GM18498 (cell line): ENCODE results near the gene ASTN2.

Experiments used
- ATAC-seq: cut with Tn5 transposase; IDR thresholded peaks from one replicate; pipeline ENCODE4 v1.9.1; 2021; ENCODE audit warnings: mild to moderate bottlenecking, moderate library complexity; ENCODE audit not compliant: unreplicated experiment

Gene ASTN2

DNA sequence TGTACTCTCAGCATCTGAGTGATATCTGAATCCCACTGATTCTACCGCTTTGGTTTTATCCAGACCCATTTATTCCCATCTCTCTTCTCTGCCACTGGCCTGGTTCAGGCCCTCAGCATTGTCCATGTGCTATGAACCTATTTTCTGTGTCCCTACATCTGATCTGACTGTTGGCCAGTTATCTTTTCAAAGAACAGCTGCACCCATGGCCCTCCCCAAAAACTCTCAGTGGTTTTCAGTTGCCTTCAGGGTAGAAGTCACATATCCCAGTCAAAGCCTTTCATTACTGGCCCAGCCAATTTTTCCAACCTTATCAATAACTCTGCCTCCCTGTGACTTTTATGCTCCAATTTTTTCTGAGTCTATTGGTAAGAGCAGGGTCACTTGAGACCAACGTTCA is 430.7 kb downstream of the ASTN2 start:
- no peak for ATAC-seq

- no peak for ATAC-seq
Observed at GRCh38 chr9:116980582-116981120, 434.2 kb downstream of the ASTN2 start.

GRCh38 chr9:116979456-116979855 is 435.4 kb downstream of the ASTN2 start:
- no peak for ATAC-seq

- ATAC-seq: no peak
Observed at GRCh38 chr9:116978155-116978554, 436.7 kb downstream of the ASTN2 start.

DNA sequence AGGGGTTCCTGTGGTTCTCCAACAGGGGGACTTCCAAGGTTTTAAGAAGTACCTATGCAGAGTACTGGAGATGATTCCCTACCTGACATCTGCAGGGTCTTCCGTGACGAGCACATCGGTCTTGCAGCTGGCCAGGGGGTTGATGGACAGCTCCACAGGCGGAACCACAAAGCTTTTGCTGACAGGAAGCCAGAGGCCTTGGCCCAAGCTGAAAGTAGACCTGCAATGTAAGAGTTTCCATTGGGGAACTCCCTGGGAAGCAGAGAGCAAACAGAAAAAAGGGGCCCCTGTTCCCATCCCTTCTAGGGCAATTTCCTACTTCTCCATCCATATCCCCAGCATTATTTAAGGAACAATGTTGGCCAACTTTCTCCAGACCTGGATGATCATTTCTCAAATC is 439.7 kb downstream of the ASTN2 start:
- ATAC-seq: no peak

- no peak for ATAC-seq
Observed at GRCh38 chr9:116966199-116966598, 448.7 kb downstream of the ASTN2 start.

DNA sequence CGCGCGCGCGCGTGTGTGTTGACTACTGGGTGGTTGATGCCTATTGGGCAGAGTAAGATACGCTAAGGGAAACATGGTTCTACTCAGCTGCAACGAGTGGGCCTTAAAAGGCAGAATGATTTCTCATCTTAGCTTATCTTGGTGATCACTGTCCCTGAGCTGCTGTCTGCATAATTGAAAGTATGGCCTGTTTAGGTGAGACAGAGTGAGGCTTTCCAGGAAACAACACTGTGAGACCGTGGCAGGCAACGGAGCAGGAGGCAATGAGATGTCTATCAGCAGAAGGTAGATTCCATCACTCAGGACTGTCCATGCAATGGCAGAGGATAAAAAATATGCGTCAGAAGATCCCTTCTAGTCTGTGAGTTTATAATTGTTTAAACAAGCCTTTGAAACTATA is 450.6 kb downstream of the ASTN2 start:
- no peak for ATAC-seq

- ATAC-seq: peak; percentile 64
Observed at GRCh38 chr9:116959809-116960208, 455.0 kb downstream of the ASTN2 start.

- ATAC-seq: no peak
Observed at GRCh38 chr9:116958881-116959280, 456.0 kb downstream of the ASTN2 start.

DNA sequence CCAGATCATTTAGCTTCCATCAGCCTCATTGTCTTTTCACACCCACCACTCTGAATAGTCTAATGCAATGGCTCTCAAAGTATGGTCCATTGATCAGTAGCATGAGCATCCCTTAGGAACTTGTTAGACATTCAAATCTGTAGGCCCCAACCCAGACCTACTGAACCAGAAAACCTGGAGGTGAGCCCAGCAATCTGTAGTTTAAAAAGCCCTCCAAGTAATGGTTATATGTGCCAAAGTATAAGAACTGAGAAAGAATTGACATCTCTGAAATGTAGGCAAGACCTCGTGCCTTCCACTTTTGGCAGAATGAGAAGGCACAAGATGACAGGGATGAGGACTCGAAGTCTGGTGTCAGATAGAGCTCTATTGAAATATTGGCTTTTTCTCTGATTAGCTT is 460.1 kb downstream of the ASTN2 start:
- no peak for ATAC-seq

GRCh38 chr9:116953271-116953670 is 461.6 kb downstream of the ASTN2 start:
- no peak for ATAC-seq

GRCh38 chr9:116952436-116952810 is 462.4 kb downstream of the ASTN2 start:
- no peak for ATAC-seq

GRCh38 chr9:116951588-116952435 is 463.0 kb downstream of the ASTN2 start:
- peak; percentile 84 for ATAC-seq

GRCh38 chr9:116945817-116946216 is 469.0 kb downstream of the ASTN2 start:
- peak; percentile 50 for ATAC-seq

GRCh38 chr9:116944714-116945534 is 469.9 kb downstream of the ASTN2 start:
- no peak for ATAC-seq

GRCh38 chr9:116943970-116944369 is 470.9 kb downstream of the ASTN2 start:
- ATAC-seq: no peak

- peak; percentile 53 for ATAC-seq
Observed at GRCh38 chr9:116942593-116943061, 472.2 kb downstream of the ASTN2 start.

DNA sequence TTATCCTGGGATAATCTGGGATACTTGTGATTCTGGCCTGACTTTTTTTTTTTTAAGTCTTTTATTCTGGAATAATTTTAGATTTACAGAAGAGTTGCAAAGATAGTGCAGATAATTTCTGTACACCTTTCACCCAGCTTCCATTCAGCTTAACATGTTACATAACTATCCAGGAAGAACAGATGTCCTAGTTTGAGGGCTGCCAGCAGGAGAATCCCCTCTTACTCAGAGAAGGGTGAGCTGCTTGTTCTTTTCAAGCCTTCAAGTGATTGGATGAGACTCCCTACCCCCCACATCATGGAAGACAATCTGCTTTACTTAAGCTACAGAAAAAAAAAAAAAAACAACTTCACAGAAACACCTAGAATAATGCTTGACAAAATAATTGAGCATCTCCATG is 473.6 kb downstream of the ASTN2 start:
- ATAC-seq: no peak

GRCh38 chr9:116940614-116941215 is 474.1 kb downstream of the ASTN2 start:
- no peak for ATAC-seq

DNA sequence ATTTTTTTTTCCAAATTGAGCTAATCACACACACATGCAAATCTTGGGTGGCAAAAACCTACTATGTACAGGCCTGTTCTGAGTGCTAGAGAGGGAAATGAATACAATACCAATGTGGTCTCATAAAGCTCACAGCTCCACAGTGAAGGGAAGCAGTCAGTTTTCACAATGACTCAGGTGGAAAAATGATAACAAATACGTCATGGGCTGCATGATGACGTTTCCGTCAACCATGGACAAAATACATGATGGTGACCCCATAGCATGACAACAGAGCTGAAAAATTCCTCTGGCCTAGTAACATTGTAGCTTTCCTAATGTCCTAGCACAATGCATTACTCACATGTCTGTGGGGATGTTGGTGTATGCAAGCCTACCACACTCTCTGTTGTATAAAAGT is 475.2 kb downstream of the ASTN2 start:
- ATAC-seq: no peak

- ATAC-seq: no peak
Observed at GRCh38 chr9:116939161-116939560, 475.7 kb downstream of the ASTN2 start.
